Measurements from ENCODE around the gene ABHD2.

- TF ChIP-seq CTCF (IDR thresholded peaks at IDR 0.05) (peak; percentile 74 to 94 (median 80)), POLR2A (IDR thresholded peaks at IDR 0.05) (no peak)
Measured at GRCh38 chr15:89177633-89178306, 89.5 kb downstream of the ABHD2 start.

All from tibial nerve (tissue), 3 donors.